ENCODE results near the gene ZC3H12D. TPM values are rescaled to one million over a fixed set of nuclear protein-coding genes. Genes with fewer than 3 reads are reported as not detected.

ZC3H12D gene
- total RNA-seq, 1 experiment from 2014 or later = not detected

GRCh38 chr6:149419696-149420404 lies 65.0 kb downstream of the ZC3H12D start:
- BruUV-seq (replicated peaks) = no TSS peak
- H3K27me3 ChIP-seq (ENCODE audit: low read length) = no peaks in the 10 kb centered on the region
- TF ChIP-seq EZH2phosphoT487 (IDR thresholded peaks at IDR 0.05; ENCODE audit: borderline replicate concordance, low read length) (no peak), EZH2 (IDR thresholded peaks at IDR 0.05; ENCODE audit: low read length, unreplicated experiment) (no peak), CTCF (conservative IDR thresholded peaks at IDR 0.05; ENCODE audit: low read depth, low read length) (no peak)
- no peak overlapping the region for H3K9ac ChIP-seq (ENCODE audit: low read length)
- no peaks in the 10 kb centered on the region for H3K36me3 ChIP-seq (ENCODE audit: low read depth, low read length)
- no peaks in the 10 kb centered on the region for H3K79me2 ChIP-seq (ENCODE audit: low read length)
- no peak overlapping the region for H3K4me3 ChIP-seq (ENCODE audit: low read length)
- no peaks in the 10 kb centered on the region for H3K9me3 ChIP-seq (ENCODE audit: low read length)
- no peaks in the 10 kb centered on the region for H3K9me2 ChIP-seq (replicated peaks; ENCODE audit: low read length)
- intact Hi-C loops (cut with micrococcal nuclease) = no loop called here
- no peaks in the 10 kb centered on the region for H3F3A ChIP-seq (ENCODE audit: low read length, unreplicated experiment)
- ChIA-PET CTCF (no interaction called here), POLR2A (ENCODE audit: unreplicated experiment) (no interaction called here)
- no peak overlapping the region for H2AFZ ChIP-seq (ENCODE audit: low read length)
- H3K4me2 ChIP-seq (ENCODE audit: low read length) = no peak overlapping the region
- no peaks in the 10 kb centered on the region for H4K20me1 ChIP-seq (ENCODE audit: low read length)
- DNase-seq (no peak), ATAC-seq (no peak)
- no peaks in the 10 kb centered on the region for H3K4me1 ChIP-seq (ENCODE audit: insufficient read depth, low read length)
- H3K27ac ChIP-seq (ENCODE audit: low read length) = no peak overlapping the region

- intact Hi-C loops (cut with micrococcal nuclease) = no loop called here
- no TSS peak for BruUV-seq (replicated peaks)
- Histone ChIP-seq H3K9ac (ENCODE audit: low read length) (no peak overlapping the region), H3K9me2 (replicated peaks; ENCODE audit: low read length) (no peaks in the 10 kb centered on the region), H3K9me3 (ENCODE audit: low read length) (no peaks in the 10 kb centered on the region), H3K4me3 (ENCODE audit: low read length) (no peak overlapping the region), H3F3A (ENCODE audit: low read length, unreplicated experiment) (no peaks in the 10 kb centered on the region), H3K4me1 (ENCODE audit: insufficient read depth, low read length) (no peaks in the 10 kb centered on the region), H4K20me1 (ENCODE audit: low read length) (no peaks in the 10 kb centered on the region), H3K36me3 (ENCODE audit: low read depth, low read length) (peaks cover 3% of the 10 kb centered on the region; the same call in 1 of the 2 replicates), H3K4me2 (ENCODE audit: low read length) (no peak overlapping the region), H3K79me2 (ENCODE audit: low read length) (no peaks in the 10 kb centered on the region), H3K27me3 (ENCODE audit: low read length) (no peaks in the 10 kb centered on the region), H3K27ac (ENCODE audit: low read length) (no peak overlapping the region), H2AFZ (ENCODE audit: low read length) (no peak overlapping the region)
- TF ChIP-seq EZH2 (IDR thresholded peaks at IDR 0.05; ENCODE audit: low read length, unreplicated experiment) (no peak), EZH2phosphoT487 (IDR thresholded peaks at IDR 0.05; ENCODE audit: borderline replicate concordance, low read length) (no peak), CTCF (conservative IDR thresholded peaks at IDR 0.05; ENCODE audit: low read depth, low read length) (no peak)
- ChIA-PET POLR2A (ENCODE audit: unreplicated experiment) (interaction anchor here (0.6 kb wide), 1 partner anchor 82 kb away, joined by 3 read pairs; no protein-coding TSS in a partner anchor), CTCF (no interaction called here)
- ATAC-seq (no peak), DNase-seq (no peak)
Observed at GRCh38 chr6:149414821-149415220, 70.0 kb downstream of the ZC3H12D start.

GRCh38 chr6:149414009-149414408 lies 70.8 kb downstream of the ZC3H12D start:
- no peak for DNase-seq
- Histone ChIP-seq H3K79me2 (ENCODE audit: low read length) (no peaks in the 10 kb centered on the region), H3K27ac (ENCODE audit: low read length) (no peak overlapping the region), H3F3A (ENCODE audit: low read length, unreplicated experiment) (no peaks in the 10 kb centered on the region), H3K27me3 (ENCODE audit: low read length) (no peaks in the 10 kb centered on the region), H4K20me1 (ENCODE audit: low read length) (no peaks in the 10 kb centered on the region), H3K4me1 (ENCODE audit: insufficient read depth, low read length) (no peaks in the 10 kb centered on the region), H3K9ac (ENCODE audit: low read length) (no peak overlapping the region), H3K4me2 (ENCODE audit: low read length) (no peak overlapping the region), H2AFZ (ENCODE audit: low read length) (no peak overlapping the region), H3K9me3 (ENCODE audit: low read length) (no peaks in the 10 kb centered on the region), H3K4me3 (ENCODE audit: low read length) (no peak overlapping the region), H3K36me3 (ENCODE audit: low read depth, low read length) (peaks cover 7% of the 10 kb centered on the region; the same call in 1 of the 2 replicates), H3K9me2 (replicated peaks; ENCODE audit: low read length) (no peaks in the 10 kb centered on the region)
- intact Hi-C loops (cut with micrococcal nuclease) = no loop called here
- ATAC-seq = no peak
- no peak for TF ChIP-seq EZH2phosphoT487 (IDR thresholded peaks at IDR 0.05; ENCODE audit: borderline replicate concordance, low read length)
- TF ChIP-seq CTCF (conservative IDR thresholded peaks at IDR 0.05; ENCODE audit: low read depth, low read length) = no peak
- no peak for TF ChIP-seq EZH2 (IDR thresholded peaks at IDR 0.05; ENCODE audit: low read length, unreplicated experiment)
- BruUV-seq (replicated peaks) = no TSS peak
- ChIA-PET POLR2A (ENCODE audit: unreplicated experiment) (interaction anchor here (0.6 kb wide), 1 partner anchor 81 kb away, joined by 3 read pairs; no protein-coding TSS in a partner anchor), CTCF (no interaction called here)

All from PC-3 (cell line).